Hepatocyte (in vitro differentiated cells): ENCODE data around the gene TMEM108. TPM values are rescaled to one million over a fixed set of nuclear protein-coding genes. Genes with fewer than 3 reads are reported as not detected.

Experiments used
- DNase-seq: peaks from one replicate; pipeline ENCODE4 v3.0.0-alpha.2; 2016; ENCODE audit warnings: low spot score
- H2AFZ ChIP-seq: fragments of 200-600 bp; sonication (generic); 2 replicates; pipeline ENCODE4 v1.6.0; 2016; ENCODE audit warnings: antibody characterized with exemption, mild to moderate bottlenecking
- H3K27ac ChIP-seq: fragments of 200-600 bp; sonication (generic); 2 replicates; pipeline ENCODE4 v1.5.1; 2016; ENCODE audit warnings: mild to moderate bottlenecking
- H3K27me3 ChIP-seq: fragments of 200-600 bp; sonication (generic); 2 replicates; pipeline ENCODE4 v1.6.1; 2016
- H3K36me3 ChIP-seq: fragments of 200-600 bp; sonication (generic); replicated peaks from 2 replicates; pipeline ENCODE4 v1.5.1; 2016; ENCODE audit warnings: low read depth; ENCODE audit not compliant: insufficient read depth
- H3K4me1 ChIP-seq: fragments of 200-600 bp; sonication (generic); 2 replicates; pipeline ENCODE4 v1.5.1; 2016; ENCODE audit warnings: mild to moderate bottlenecking, moderate library complexity; ENCODE audit not compliant: insufficient read depth
- H3K4me2 ChIP-seq: fragments of 200-600 bp; sonication (generic); 2 replicates; pipeline ENCODE4 v1.6.0; 2016
- H3K4me3 ChIP-seq: fragments of 200-600 bp; sonication (generic); 2 replicates; pipeline ENCODE4 v1.5.1; 2016; ENCODE audit warnings: mild to moderate bottlenecking
- H3K79me2 ChIP-seq: fragments of 200-600 bp; sonication (generic); 2 replicates; pipeline ENCODE4 v1.6.0; 2017; ENCODE audit warnings: mild to moderate bottlenecking
- H3K9me2 ChIP-seq: fragments of 200-600 bp; sonication (generic); replicated peaks from 2 replicates; pipeline ENCODE4 v1.6.0; 2017; ENCODE audit warnings: mild to moderate bottlenecking; ENCODE audit not compliant: insufficient read depth
- H3K9me3 ChIP-seq: fragments of 200-600 bp; sonication (generic); 2 replicates; pipeline ENCODE4 v1.5.1; 2016; ENCODE audit warnings: low read depth, mild to moderate bottlenecking
- H4K20me1 ChIP-seq: fragments of 200-600 bp; sonication (generic); 2 replicates; pipeline ENCODE4 v1.6.0; 2016; ENCODE audit warnings: mild to moderate bottlenecking; ENCODE audit not compliant: insufficient read depth, poor library complexity, severe bottlenecking
- EZH2 ChIP-seq: fragments of 200-600 bp; sonication (generic); IDR thresholded peaks from 2 replicates; pipeline ENCODE4 v1.6.1; 2016; ENCODE audit warnings: antibody characterized with exemption, mild to moderate bottlenecking, borderline replicate concordance
- EZH2phosphoT487 ChIP-seq: fragments of 200-600 bp; sonication (generic); IDR thresholded peaks from one replicate; pipeline ENCODE4 v1.6.1; 2018; ENCODE audit warnings: antibody characterized with exemption, mild to moderate bottlenecking, low read depth, moderate library complexity; ENCODE audit not compliant: unreplicated experiment, severe bottlenecking
- WGBS: methylation state at CpG from one replicate; pipeline ENCODE4 v1.1.6; 2016; ENCODE audit warnings: low lambda C conversion rate; ENCODE audit errors: missing lambda C conversion rate; 5-methylcytosine and 5-hydroxymethylcytosine counted together
- polyA plus RNA-seq: library from polyadenylated mRNA; unstranded; fragments of >200 nt; fragmentation: Nextera tagmentation; extraction: Ambion mirVana; gene quantifications from 2 replicates; pipeline ENCODE4 v1.2.1, GENCODE V29; 2016
- total RNA-seq: library from RNA; depleted of rRNA; stranded (reverse); fragments of >200 nt; gene quantifications from 2 replicates; pipeline ENCODE4 v1.2.3, GENCODE V29; 2014
- TF ChIP-seq, protein P1 (sequence below): fragments of 200-600 bp; sonication (generic); IDR thresholded peaks from 2 replicates; pipeline ENCODE4 v1.5.1; 2016; ENCODE audit warnings: antibody characterized with exemption, mild to moderate bottlenecking; ENCODE audit not compliant: poor library complexity

TMEM108 gene
- total and polyA plus RNA-seq, 2 experiments from 2014 or later: 0.53 to 6.5 TPM

DNA sequence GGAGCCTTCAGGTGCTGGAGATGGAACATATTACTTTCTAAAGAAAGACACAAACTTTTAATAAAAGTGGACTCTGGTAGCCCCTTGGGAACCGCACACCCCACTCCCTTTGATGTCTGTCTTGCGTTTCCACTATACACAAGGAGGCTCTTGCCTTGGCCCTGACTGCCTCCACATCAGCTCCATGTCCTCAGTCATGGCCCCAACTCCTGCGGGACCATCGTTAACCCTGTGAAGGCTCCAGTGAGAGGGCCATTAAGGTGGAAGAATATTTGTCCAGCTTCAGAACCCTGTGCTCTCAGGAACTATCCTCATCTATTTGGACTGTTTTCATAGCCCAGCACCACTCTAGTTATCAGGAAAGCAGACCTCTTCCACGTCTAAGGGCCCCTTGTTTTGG lies 345.6 kb downstream of the TMEM108 start:
- H3K4me2 ChIP-seq: peak overlapping the region; percentile 19
- H3K9me2 ChIP-seq: no peaks in the 10 kb centered on the region
- TF ChIP-seq EZH2phosphoT487 (no peak), EZH2 (no peak)
- TF ChIP-seq, protein P1, sequence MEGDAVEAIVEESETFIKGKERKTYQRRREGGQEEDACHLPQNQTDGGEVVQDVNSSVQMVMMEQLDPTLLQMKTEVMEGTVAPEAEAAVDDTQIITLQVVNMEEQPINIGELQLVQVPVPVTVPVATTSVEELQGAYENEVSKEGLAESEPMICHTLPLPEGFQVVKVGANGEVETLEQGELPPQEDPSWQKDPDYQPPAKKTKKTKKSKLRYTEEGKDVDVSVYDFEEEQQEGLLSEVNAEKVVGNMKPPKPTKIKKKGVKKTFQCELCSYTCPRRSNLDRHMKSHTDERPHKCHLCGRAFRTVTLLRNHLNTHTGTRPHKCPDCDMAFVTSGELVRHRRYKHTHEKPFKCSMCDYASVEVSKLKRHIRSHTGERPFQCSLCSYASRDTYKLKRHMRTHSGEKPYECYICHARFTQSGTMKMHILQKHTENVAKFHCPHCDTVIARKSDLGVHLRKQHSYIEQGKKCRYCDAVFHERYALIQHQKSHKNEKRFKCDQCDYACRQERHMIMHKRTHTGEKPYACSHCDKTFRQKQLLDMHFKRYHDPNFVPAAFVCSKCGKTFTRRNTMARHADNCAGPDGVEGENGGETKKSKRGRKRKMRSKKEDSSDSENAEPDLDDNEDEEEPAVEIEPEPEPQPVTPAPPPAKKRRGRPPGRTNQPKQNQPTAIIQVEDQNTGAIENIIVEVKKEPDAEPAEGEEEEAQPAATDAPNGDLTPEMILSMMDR: no peak
- H2AFZ ChIP-seq: no peak overlapping the region
- H3K9me3 ChIP-seq: no peaks in the 10 kb centered on the region
- no peaks in the 10 kb centered on the region for H4K20me1 ChIP-seq
- peaks cover 11% of the 10 kb centered on the region for H3K4me1 ChIP-seq
- no peak overlapping the region for H3K27ac ChIP-seq
- H3K36me3 ChIP-seq: no peaks in the 10 kb centered on the region
- H3K4me3 ChIP-seq: no peak overlapping the region
- no peaks in the 10 kb centered on the region for H3K79me2 ChIP-seq
- 89% methylated on average over 5 of the region's 5 CpGs for WGBS
- no peak for DNase-seq
- H3K27me3 ChIP-seq: no peaks in the 10 kb centered on the region

DNA sequence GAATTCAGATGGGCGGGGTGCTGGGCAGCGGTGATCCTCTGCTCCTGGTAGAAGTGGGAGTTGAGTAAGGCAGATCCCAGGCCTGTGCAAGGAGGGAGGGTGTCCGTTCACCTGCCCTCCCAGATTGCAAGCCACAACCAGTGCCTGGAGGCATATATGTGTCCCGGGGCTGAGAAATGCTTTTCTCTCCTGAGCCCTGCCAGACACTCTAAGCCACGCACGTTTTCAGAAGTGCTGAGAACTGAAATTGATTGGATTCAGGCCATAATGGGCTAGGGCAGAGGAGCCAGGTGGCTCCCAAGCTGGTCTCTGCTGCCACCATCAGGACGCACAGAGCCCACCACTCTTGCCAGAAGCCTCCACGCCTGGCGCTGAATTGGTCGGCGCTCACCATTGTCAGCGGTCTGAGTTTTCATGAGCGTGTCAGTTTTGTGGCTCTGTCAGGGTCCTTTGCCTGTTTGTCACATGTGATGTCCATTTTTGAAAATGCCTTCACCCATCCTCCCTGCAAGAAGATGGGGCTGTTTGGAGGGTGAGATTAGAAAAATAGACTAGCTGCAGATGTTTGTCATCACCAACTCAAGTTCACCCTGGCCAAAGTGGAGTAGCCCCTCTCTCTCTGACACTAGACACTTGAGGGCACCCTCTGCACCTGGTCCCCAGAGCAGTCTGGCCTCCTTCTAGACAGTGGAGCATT lies 346.3 kb downstream of the TMEM108 start:
- TF ChIP-seq, protein P1: peak; percentile 93
- TF ChIP-seq EZH2phosphoT487: no peak
- H3K27ac ChIP-seq: no peak overlapping the region
- H3K27me3 ChIP-seq: no peaks in the 10 kb centered on the region
- WGBS: 17% methylated on average over 13 of the region's 13 CpGs
- no peaks in the 10 kb centered on the region for H3K9me2 ChIP-seq
- peaks cover 11% of the 10 kb centered on the region for H3K4me1 ChIP-seq
- no peaks in the 10 kb centered on the region for H3K9me3 ChIP-seq
- peak; percentile 89 for DNase-seq
- H3K4me2 ChIP-seq: peak overlapping the region; percentile 19
- H3K79me2 ChIP-seq: no peaks in the 10 kb centered on the region
- no peak overlapping the region for H3K4me3 ChIP-seq
- no peak overlapping the region for H2AFZ ChIP-seq
- no peaks in the 10 kb centered on the region for H3K36me3 ChIP-seq
- H4K20me1 ChIP-seq: no peaks in the 10 kb centered on the region

DNA sequence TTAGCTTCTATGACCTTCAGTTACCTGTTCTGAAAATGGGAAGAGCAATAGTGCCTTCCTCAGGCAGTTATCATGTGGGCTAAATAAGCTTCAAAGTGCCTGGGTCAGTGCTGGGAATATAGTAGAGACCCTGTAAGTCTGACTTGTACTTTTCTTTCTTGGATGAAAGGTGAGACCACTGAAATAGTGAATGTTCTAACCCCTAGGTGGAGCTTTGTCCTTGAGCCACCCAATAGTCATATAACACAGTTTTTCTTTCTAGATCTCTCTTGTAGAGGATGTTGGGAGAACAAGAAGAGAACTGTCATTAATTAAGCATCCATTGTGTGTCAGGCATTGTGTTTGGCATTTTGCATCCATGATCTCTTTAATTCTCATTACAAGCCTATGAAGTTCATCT lies 348.7 kb downstream of the TMEM108 start:
- Histone ChIP-seq H3K4me2 (no peak overlapping the region), H3K4me3 (no peak overlapping the region), H3K27ac (no peak overlapping the region), H3K4me1 (peaks cover 6% of the 10 kb centered on the region), H3K27me3 (no peaks in the 10 kb centered on the region), H3K79me2 (no peaks in the 10 kb centered on the region), H3K9me3 (no peaks in the 10 kb centered on the region), H2AFZ (no peak overlapping the region), H3K9me2 (no peaks in the 10 kb centered on the region), H4K20me1 (no peaks in the 10 kb centered on the region), H3K36me3 (no peaks in the 10 kb centered on the region)
- TF ChIP-seq, protein P1: no peak
- no peak for TF ChIP-seq EZH2
- no peak for TF ChIP-seq EZH2phosphoT487
- no peak for DNase-seq

DNA sequence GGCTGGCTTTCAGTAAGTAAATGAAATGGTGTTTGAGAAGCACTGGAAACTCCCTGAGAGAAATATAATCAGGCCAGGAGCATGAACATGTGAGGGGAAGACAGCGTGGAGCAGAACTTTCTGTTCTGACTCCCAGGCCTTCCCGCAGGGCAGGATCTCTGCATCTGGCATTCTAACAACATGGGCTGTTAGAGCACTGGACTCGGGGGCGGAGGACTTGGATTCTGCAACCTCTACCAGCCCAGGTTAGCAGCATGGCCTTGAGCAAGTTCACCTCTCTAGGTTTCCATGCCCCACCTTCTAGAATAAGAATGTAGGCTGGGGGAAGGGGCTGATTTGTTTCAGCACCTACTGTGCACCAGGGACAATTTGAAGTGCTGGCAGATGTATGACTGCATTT lies 349.1 kb downstream of the TMEM108 start:
- Histone ChIP-seq H3K36me3 (no peaks in the 10 kb centered on the region), H3K79me2 (no peaks in the 10 kb centered on the region), H3K4me2 (no peak overlapping the region)

More for the DNA sequence above, 349.1 kb downstream of the TMEM108 start:
- WGBS: 85% methylated on average over 4 of the region's 4 CpGs
- no peak overlapping the region for H3K4me3 ChIP-seq
- H3K9me2 ChIP-seq: no peaks in the 10 kb centered on the region
- no peak overlapping the region for H3K27ac ChIP-seq
- no peaks in the 10 kb centered on the region for H3K9me3 ChIP-seq
- DNase-seq: no peak
- H4K20me1 ChIP-seq: no peaks in the 10 kb centered on the region
- H3K27me3 ChIP-seq: no peaks in the 10 kb centered on the region
- TF ChIP-seq EZH2phosphoT487: no peak
- TF ChIP-seq, protein P1: no peak
- TF ChIP-seq EZH2: no peak
- peaks cover 1% of the 10 kb centered on the region for H3K4me1 ChIP-seq
- H2AFZ ChIP-seq: no peak overlapping the region
